ENCODE measurements around the gene SERPINA5.

DNA sequence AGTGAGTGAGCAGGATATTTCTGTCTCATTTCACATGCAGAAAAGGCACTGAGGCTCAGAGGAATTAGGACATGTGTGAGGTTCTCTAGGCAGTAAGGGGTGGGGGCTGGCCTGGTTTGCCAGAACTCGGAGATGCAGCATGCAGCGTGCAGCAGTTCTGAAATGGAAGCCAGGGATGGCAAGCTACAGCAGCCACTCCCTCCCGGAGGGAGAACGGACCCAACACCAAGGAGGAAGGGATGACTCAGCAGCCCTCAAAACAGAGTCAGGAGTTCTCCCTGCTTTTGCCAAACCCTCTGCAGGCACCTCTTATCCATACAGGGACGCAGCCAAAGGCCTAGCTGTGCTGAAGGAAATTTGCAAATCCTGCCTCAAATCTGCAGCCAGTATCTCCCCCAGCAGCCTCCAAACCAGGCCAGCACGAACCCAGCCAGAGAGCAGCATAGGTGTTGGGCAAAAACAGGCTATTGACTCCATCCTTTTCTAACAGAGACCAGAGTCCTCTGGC, 20.7 kb downstream of the SERPINA5 start:
- TF ChIP-seq, protein P1, sequence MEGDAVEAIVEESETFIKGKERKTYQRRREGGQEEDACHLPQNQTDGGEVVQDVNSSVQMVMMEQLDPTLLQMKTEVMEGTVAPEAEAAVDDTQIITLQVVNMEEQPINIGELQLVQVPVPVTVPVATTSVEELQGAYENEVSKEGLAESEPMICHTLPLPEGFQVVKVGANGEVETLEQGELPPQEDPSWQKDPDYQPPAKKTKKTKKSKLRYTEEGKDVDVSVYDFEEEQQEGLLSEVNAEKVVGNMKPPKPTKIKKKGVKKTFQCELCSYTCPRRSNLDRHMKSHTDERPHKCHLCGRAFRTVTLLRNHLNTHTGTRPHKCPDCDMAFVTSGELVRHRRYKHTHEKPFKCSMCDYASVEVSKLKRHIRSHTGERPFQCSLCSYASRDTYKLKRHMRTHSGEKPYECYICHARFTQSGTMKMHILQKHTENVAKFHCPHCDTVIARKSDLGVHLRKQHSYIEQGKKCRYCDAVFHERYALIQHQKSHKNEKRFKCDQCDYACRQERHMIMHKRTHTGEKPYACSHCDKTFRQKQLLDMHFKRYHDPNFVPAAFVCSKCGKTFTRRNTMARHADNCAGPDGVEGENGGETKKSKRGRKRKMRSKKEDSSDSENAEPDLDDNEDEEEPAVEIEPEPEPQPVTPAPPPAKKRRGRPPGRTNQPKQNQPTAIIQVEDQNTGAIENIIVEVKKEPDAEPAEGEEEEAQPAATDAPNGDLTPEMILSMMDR (IDR thresholded peaks at IDR 0.05) = no peak
- TF ChIP-seq POLR2A (IDR thresholded peaks at IDR 0.05) = no peak
